ENCODE results near the gene VEGFB.
"Not testable (repeated sequence)": the region's sequence is repeated elsewhere in the genome, so short reads cannot be mapped to it uniquely, and the experiment has no call there.

VEGFB gene

DNA sequence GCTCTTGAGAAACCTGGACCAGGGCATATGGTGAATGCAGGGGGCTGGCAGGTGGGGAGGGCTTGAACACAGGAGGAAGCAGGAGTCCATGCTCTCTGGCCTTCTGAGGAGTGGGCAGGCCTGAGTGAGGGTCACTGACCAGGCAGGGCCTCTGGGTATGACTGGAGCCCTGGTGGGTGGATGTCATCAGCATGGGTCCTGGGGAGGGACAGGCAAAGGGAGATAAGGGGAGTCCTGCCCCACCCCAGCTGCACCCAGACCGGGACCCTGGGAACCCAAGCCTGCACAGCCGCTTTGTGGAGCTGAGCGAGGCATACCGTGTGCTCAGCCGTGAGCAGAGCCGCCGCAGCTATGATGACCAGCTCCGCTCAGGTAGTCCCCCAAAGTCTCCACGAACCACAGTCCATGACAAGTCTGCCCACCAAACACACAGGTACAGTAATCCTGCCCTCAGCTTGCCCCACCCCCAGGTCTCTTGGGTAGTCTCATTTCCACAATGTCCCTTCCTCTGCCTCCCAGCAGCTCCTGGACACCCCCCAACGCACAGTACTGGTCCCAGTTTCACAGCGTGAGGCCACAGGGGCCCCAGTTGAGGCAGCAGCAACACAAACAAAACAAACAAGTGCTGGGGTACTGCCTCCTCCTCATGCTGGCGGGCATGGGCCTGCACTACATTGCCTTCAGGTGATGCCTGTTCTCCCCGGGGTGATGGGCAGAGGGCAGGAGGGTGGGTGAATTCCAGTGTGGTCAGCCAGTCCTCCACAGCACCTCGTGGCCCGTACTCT is 2.0 kb upstream of the VEGFB start:
- DNase-seq (ENCODE audit: low spot score): no peak

DNA sequence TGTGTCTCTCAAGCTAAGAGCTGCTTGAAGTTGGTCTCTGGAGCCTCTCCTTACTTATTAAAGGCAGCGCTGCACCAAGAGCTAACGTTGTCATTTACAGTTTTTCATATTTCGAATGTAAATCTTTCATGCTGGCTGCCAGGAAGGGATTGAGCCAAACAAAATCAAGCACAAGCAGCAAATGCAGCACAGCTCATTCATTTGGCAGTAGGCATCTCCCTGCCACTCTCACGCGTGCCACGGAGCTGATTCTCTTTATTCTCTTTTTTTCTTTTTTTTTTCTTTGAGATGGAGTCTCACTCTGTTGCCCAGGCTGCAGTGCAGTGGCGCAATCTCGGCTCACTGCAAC is 1.4 kb upstream of the VEGFB start:
- no peak for DNase-seq (ENCODE audit: low spot score)

DNA sequence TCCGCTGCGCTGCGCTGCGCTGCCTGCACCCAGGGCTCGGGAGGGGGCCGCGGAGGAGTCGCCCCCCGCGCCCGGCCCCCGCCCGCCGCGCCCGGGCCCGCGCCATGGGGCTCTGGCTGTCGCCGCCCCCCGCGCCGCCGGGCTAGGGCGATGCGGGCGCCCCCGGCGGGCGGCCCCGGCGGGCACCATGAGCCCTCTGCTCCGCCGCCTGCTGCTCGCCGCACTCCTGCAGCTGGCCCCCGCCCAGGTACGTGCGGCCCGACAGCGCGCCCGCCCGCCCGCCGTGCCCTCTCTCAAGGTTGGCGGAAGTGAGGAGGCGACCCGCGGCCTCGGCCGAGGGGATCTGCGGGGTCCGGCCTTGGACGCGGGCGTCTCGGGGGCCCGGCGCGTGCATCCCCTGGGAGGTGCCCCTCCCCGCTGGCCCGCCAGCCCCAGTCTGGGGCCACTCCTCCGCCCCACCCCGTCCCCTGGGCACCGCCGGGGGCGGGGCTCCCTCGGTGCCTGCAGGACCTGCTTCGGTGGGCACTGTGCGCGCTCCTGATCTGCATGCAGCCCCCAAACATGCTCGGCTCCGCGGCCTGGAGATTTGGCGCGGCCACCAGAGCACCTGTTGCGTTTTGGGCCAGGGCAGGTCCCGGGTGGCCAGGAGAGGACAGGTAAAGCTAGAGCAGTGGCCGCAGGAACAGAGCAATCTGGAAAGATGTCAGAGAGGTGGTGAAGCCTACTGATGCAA is 429 bp downstream of the VEGFB start:
- DNase-seq (ENCODE audit: low spot score): no peak

DNA sequence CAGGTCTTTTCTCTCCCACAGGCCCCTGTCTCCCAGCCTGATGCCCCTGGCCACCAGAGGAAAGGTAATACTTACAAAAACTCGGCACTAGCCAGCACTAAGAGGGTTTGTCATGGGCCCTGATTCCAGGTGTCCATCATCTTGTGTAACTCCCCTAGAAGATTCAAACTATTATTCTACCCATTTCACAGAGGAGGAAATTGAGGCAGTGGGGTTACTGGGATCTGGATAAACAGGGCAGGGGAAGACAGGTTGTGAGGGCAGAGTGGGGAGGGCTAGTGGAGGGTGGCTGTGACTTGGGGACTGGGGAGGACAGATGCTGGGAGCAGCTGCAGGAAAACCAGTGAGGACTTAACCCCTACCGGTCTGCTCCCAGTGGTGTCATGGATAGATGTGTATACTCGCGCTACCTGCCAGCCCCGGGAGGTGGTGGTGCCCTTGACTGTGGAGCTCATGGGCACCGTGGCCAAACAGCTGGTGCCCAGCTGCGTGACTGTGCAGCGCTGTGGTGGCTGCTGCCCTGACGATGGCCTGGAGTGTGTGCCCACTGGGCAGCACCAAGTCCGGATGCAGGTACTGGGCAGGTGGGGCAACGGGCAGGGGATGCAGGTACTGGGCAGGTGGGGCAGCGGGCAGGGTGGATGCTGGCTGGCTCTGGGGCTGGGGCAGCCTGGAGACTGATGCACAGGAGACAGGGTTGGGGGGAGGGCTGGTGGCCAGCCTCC is 1.2 kb downstream of the VEGFB start:
- no peak for DNase-seq (ENCODE audit: low spot score)

DNA sequence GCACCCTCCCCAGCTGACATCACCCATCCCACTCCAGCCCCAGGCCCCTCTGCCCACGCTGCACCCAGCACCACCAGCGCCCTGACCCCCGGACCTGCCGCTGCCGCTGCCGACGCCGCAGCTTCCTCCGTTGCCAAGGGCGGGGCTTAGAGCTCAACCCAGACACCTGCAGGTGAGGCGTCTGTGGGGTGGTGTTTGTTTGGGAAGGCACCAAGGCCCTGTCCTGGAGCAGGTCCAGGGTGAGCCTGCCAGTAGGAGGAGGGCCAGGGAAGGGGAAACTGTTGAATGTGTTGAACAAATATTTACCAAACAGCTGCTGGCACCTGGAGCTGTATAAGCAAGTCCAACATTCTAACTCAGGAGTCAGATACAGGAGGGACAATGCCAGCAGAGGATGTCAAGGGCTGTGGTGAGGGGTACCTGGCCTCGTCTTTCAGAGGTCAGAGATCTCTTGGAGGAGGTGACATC is 3.1 kb downstream of the VEGFB start:
- DNase-seq (ENCODE audit: low spot score): no peak

DNA sequence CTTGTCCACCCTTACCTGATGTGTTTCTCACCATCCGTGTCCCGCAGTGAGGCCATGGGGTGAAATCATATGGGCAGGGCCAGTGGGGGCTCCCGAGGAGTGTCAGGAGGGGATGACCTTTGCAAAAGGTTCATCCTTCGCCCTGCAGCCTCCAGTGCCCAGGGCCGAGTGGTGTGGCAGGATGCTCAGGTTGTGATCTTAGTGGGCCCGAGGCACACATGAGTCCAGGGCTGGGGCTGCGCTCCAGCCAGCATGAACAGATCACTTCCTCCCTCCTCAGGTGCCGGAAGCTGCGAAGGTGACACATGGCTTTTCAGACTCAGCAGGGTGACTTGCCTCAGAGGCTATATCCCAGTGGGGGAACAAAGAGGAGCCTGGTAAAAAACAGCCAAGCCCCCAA is 3.7 kb downstream of the VEGFB start:
- DNase-seq (ENCODE audit: low spot score): no peak

DNA sequence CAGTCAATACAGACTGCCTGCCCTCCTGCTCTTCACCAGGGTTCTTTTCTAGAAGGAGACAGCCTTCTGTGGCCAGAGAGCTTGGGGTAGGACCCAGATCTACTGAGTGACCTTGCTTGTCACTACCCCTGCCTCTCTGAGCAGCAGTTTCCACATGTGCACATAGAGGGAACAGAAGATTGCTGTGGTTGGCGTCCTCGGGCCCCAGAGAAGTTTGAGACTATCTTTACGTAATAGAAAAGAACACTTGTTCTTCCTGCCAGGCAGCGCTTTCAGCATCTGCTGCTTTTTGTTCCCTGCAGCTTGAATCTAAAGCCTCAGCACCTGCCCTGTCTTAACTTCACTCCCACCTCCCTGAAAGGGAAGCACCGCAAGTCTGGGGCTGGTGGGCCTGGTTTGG is 4.6 kb downstream of the VEGFB start:
- DNase-seq (ENCODE audit: low spot score): no peak

DNA sequence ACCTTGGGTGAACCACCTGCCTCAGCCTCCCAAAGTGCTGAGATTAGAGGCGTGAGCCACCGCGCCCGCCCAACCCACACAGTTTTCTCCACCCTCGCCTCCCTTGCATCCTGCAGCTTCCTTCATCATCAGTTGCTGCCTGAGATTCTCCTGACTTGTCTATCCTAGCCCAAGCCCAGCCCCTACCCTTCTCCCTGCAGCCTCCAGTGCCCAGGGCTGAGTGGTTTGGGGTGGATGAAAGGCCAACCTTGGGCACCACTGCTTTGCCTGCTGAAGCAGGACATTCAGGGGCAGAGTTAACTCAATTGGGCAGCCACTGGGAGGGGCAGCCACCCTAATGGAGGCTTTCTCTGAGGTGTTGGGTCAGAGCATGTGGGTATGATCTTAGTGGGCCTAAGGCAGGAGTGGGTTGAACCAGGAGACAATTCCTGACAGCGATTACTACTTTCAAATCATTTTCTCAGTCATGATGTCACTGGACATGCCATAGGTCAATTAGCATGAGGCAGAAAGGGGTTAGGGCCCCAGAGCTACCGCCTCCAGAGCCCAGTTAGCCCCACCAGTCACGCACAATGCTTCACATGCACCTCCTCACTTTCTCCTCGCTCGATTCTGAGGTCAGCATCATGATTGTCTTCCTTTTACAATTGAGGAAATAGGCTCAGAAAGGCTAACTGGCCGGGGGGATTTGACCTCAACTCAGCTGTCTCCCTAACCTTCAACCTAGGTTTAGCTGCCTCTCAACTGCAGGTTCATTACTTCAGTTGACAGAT is 5.5 kb downstream of the VEGFB start:
- no peak for DNase-seq (ENCODE audit: low spot score)

DNA sequence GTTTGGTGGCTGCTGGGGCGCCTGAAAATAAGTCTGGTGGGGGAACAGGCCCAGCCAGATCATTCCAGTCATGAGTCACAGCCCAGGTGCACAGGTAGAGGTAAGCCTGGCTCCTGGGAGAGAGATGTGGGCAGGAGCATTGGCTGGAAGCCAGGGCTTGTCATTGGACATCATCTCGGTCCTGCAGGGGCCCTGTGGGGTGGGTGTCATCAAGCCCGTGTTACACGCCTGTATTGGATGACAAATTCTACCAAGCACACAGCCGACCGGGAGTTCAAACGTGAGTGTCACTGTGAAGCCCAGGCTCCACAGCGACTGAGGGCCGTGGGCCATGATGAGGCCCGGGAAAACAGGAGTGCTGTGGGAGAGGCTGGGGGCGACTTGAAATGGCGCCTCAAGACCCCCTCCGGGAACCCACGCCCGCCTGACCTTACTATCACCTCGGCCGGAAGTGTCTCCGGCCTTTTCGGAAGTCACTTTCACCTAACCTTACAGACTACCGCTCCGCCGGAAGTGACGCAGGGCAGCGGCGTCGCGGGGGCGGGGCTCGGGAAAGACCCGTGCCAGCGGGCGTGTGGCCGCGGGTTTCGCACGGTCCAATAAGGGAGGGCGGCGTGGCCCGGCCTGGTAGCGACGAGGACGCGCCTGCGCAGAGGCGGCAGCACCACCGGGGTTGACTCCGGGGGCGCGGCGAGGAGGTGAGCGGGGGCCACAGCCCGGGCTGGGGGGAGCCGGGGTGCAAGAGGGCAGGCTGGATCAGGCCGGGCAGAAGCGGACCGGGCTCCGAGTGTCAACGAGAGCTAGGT is 6.3 kb downstream of the VEGFB start, which contains the start of gene FKBP2:
Gene FKBP2 (plus strand): TSS at position 661 of the 806 bp plus-strand sequence. CDS start 1,293 bp downstream, outside the sequence.
- peak; percentile 97 for DNase-seq (ENCODE audit: low spot score)

DNA sequence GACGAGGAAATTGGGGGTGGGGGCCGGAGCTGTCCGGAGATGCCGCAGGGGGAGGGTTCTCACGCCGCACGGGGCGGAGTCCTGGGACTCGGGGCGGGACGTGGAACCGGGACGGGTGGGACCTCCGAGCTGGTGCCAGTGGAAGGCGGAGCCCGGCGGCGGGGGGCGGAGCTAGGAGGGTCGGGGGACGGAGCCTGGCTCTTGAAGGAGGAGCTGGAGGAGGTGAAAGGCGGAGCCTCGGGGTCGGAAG is 6.8 kb downstream of the VEGFB start:
- DNase-seq (ENCODE audit: low spot score): peak; percentile 99

DNA sequence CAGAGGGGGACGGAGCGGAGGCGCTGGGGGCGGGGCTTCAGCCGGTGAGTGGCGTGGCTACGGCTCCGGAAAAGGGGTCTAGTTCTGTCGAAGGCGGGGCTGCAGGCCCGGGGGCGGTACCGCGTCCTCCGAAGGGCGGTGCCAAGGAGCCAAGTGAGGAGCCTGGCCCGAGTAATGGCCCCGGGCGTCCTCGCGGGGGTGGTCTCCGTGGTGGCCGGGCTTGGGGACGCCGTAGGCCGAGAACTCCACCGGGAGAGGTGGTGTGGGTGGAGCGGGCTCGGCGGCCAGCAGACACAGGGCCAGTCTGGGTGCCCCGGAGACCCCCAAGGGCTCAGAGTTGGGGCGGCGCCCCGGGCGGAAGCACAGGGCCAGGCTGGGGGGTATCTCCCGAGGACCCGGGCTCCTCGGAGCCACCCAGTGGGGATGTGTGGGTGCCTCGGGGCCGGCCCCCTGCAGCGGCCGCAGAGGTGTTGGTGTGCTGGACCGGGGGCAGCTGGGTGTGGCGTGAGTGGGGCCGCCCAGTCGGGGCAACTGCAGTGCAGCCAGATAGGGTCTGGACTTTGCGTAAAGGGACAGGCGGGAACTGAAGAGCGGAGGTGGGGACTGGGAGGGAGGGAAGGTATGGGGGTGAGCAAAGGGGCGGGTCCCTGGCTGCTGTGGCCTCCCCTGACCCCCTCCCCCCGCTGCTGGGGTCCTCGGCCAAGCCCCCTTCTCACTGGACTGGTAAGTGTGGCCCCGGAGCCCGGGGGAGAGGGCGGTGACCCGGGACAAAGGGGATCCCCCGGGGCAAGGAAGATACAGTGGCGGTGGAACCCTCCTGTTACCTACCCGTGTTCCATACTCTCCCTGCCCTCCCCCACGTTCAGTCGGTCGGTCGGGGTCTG is 7.3 kb downstream of the VEGFB start:
- no peak for DNase-seq (ENCODE audit: low spot score)

DNA sequence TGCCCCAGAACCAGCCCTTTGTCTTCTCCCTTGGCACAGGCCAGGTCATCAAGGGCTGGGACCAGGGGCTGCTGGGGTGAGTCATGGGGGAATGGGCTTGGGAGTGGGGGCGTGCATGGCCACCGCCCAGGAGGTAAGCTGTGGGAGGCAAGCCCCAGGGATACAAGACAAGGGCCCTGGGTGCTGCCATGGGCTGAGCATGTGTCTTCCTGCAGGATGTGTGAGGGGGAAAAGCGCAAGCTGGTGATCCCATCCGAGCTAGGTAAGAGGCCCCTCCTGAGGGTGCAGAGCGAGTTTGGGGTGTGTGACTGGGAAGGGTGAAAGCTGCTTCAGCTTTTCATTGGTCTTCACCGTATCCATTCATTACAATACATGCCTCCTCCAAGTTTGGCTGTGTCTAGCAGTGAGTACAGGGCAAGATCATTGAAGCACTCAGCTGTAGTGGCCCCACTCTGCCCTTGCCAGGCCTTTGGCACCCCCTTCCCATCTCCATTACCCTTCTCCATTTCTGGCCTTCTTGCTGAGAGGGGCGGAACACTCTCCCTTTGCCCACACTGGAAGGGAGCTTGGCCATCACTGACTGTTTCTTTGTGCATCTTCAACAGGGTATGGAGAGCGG is 9.0 kb downstream of the VEGFB start:
- DNase-seq (ENCODE audit: low spot score): no peak

DNA sequence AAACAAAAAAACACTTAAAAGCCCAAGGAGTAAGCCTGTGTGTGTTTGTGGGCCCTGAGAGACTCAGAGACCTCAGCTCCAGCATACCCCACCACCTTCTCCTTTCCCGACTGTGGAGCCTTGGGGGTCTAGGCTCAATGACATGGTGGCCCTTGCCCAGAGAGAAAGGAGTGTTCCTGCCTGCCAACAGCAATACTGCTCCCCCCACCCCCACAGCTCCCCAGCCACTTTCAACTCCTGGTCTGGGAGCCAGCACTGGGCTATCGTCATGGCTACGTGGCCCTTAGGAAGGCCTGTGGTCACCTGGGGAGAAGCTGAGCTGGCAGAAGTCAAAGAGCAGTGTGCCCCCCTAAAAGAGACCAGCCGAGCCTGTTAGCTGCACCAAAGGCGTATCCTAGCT is 9.7 kb downstream of the VEGFB start:
- DNase-seq (ENCODE audit: low spot score): no peak

DNA sequence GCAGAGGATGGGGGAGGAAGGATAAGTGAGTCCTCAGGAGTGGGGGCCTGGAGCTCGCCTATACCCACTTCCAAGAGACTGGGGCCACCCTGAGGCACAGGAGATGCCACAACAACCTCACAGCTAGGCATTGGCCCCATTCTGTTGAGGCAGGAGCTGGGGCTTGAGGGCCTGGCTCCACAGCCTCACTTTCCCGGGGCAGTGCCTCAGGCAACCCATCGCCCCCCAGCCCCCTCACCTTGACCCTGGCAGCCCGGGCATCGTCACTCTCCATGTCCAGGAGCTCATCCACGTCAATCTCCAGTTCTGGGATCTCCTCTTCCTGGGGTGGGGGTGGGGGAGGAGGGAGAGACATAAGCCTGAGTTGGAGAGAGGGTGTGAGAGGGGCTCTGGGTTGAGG is 10.6 kb downstream of the VEGFB start:
- no peak for DNase-seq (ENCODE audit: low spot score)

DNA sequence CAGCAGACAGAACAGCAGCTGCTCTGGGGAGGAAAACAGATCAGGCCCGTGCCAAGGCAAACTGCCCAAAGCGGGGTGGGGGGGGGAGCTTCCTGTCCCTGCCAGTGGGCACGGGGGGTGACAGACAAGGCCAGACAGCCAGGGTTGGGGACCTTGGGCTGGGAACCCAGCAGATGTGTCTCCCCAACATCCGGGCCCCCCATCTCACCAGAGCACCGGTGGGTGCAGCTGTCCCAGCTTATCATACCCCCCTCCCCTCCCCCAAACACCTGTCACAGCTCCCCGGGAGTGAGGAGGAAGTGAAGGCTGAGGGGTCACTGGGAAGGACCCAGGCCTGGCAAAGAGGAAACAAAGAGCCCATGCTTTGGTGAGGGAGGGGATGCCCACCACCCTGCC is 11.0 kb downstream of the VEGFB start:
- DNase-seq (ENCODE audit: low spot score): no peak

DNA sequence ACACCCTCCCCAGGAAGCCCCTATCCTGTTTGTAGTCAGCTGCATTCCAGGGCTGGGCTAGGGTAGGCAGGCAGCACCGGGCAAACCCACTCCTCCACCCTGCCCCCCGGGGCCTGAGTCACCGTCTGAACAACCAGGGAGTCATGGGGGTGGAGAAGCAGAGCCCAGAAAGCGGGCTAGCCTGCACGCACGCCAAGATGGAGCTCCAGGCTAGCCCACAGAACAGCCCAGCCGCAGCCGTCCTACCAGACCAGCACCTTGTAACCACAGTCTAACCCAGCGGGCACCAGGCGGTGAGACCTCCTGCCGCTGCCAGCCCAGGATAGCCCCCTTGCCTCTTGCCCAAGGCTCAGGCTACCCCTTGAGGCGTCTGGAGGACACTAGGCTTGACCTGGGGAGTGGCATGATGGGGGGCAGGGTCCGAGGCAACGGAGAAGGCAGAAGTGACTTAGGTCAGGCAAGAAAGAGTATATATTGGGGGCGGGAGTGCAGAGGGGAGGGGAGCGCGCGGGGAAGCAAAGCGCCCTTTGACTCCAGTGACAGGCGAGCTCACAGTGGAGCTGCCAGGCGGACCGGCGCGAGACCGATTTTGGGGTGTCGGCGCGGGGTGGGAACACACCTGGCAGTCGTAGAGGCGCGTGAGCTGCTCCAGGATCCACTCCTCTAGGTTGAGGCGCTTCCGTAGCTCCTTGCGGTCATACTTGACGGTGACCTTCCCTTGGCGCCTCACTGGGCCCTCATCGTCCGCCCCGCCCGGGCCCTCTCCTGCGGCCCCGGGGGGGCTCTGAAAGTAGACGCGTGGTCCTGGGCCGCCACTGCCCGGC is 11.6 kb downstream of the VEGFB start:
- DNase-seq (ENCODE audit: low spot score): no peak

DNA sequence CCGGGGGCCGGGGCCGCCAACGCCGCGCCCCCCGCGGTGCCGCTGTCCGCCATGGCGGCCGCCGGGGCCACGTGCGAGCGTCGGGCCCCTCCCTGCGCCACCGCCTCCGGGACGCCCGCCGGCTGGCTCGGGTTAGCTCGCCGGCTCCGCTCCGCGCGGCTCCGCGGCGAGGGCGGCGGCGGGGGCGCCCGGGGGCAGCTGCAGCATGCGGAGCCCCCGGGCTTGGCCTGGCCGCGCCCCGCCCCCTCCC is 12.2 kb downstream of the VEGFB start:
- not testable (repeated sequence) for DNase-seq (ENCODE audit: low spot score)

DNA sequence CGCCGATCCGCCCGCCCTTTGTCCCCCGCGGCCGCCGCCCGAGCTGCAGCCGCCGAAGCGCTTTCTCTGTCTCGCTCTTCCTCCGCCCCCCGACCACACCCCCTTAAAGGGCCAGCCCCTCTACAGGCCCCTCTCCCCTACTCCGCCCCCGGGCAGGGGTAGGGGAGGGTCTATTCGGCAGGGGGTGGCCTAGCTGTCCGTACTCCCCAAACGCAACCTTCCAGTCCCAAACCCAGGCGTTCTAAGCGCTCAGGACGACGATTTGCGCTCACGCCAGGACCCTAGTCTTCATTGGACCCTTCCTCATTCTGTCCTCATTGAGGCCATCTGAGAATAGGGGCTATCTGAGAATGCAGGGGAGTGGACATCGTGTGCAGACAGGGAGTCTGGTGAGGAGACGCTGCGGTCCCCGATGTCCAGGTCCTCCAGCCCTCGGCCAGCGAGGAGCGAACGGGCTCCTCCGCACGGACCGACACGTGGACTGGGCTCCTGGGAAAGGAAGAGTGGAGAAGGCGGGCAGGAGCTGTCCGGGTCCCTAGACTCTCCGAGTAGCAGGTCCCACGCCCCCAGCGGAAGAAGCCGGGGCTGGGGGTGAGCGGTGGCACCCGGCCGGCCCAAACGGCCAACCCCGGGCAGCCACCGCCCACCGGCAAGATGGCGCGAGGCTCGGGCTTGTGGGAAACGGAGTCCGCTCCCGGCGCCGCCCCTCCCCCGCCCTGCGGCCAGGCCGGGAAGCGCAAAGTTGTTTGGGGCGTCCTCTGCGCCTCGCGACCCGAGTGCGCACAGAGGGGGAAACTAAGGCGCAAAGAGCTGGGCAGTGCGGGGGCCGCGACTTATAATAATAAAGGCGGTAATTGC is 12.7 kb downstream of the VEGFB start, which contains the start of gene PPP1R14B:
Gene PPP1R14B (minus strand): TSS at position 73 of the 858 bp plus-strand sequence. CDS start 270 bp downstream, outside the sequence.
- DNase-seq (ENCODE audit: low spot score): peak; percentile 78
